ENCODE measurements around the gene NKX2-2. TPM values are rescaled to one million over a fixed set of nuclear protein-coding genes. Genes with fewer than 3 reads are reported as not detected.

The NKX2-2 gene
- total RNA-seq, 1 donor from 2014 or later, result not detected

Other genes with a start within 250 kb of the NKX2-2 start
- 69.9 and 71.1 TPM in 2 replicates for gene XRN2, start 210.7 kb downstream of the NKX2-2 start, total RNA-seq
- not detected in 2 replicates for gene NKX2-4, start 116.5 kb downstream of the NKX2-2 start, total RNA-seq
- not detected in 2 replicates for gene PAX1, start 191.6 kb upstream of the NKX2-2 start, total RNA-seq